Measurements from ENCODE around the gene KLHL22.
"Not testable (repeated sequence)": the region's sequence is repeated elsewhere in the genome, so short reads cannot be mapped to it uniquely, and the experiment has no call there.

The KLHL22 gene, protein sequence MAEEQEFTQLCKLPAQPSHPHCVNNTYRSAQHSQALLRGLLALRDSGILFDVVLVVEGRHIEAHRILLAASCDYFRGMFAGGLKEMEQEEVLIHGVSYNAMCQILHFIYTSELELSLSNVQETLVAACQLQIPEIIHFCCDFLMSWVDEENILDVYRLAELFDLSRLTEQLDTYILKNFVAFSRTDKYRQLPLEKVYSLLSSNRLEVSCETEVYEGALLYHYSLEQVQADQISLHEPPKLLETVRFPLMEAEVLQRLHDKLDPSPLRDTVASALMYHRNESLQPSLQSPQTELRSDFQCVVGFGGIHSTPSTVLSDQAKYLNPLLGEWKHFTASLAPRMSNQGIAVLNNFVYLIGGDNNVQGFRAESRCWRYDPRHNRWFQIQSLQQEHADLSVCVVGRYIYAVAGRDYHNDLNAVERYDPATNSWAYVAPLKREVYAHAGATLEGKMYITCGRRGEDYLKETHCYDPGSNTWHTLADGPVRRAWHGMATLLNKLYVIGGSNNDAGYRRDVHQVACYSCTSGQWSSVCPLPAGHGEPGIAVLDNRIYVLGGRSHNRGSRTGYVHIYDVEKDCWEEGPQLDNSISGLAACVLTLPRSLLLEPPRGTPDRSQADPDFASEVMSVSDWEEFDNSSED

DNA sequence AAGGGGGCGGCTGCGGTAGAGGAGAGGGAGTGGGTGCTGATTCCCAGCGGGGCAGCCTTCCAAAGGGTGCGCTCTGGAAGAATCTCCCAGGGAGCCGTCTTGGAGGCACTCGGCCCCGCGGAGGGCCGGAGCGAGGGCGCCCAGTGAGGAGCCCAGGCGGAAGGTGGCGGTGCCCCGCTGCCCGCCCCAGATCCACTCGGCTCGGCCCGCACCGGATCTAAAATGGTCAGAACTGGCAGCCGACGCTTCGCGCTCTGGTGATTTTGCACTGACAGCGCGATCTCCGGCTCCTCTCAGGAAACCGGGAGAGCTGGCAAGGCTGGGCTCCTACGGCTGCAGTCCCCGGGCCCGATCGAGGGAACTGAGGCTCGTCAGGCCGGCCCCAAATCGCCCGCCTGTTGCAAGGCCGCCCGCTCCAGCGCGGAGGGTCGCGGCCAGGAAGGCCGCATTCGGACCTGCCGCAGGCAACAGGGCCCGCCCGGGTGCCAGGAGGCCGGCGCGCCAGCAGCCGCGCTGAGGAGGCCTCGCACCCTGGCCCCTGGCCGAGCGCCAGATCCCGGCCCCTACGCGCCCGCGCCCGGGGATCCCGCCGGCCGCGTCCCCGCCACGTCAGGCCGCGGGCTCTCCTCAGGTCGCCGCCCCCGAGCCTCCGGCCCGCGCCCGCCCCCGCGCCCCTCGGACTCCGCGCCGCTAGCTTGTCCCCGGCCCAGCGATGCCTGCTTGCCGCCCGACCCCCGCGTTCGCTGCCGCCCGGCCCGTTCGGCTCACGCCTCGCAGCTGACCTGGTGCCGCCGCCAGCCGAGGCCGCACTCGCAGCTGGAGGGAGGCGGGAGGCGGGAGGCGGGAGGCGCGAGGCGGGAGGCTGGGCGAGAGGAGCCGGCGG lies at the start of gene KLHL22:
Gene KLHL22, minus strand, starts transcription at position 818 of the 883 bp plus-strand sequence. CDS start 6,584 bp downstream, outside the sequence.
- DNase-seq = peak; percentile 18

DNA sequence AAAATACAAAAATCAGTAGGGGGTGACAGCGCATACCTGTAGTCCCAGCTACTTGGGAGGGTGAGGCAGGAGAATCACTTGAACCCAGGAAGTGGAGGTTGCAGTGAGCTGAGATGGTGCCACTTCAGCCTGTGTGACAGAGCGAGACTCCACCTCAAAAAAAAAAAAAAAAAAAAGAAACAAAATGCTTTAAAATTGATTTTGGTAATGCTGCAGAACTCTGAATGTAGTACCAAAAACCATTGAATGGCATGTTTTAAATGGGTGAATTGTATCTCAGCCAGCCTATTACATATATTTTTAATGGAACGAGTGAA lies 49.7 kb upstream of the KLHL22 start:
- DNase-seq = not testable (repeated sequence)

DNA sequence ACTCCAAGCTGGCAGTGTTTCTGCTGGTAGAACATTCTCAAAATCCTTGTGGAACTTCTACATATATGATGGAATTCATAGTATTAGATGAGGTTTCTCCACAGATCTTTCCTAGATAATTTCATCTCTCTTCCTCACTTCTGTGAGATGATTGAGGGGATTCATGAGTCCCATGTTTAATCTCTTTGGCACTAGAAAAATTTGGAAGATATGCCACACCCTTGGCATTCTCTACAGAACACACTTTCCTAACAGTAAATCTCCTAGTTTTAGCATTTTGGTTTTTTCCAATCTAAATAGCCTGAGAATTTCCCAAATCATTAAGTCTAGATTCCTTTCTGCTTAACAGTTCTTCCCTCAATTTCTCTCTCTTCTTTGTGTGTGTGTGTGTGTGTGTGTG lies 47.1 kb upstream of the KLHL22 start:
- DNase-seq = no peak

DNA sequence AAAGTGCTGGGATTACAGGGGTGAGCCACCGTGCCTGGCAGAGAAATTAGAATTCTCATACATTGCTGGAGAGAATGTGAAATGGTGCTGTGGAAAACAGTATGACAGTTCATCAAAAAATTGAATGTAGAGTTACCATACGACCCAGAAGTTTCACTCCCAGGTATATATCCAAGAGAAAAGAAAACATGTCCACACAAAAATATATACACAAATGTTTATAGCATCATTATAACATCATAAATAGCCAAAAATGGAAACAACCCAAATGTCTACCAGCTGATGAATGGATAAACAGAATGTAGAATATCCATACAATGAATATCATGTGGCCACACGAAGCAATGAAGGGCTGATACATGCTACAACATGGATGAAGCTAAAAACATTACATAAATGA lies 46.5 kb upstream of the KLHL22 start:
- DNase-seq = no peak

DNA sequence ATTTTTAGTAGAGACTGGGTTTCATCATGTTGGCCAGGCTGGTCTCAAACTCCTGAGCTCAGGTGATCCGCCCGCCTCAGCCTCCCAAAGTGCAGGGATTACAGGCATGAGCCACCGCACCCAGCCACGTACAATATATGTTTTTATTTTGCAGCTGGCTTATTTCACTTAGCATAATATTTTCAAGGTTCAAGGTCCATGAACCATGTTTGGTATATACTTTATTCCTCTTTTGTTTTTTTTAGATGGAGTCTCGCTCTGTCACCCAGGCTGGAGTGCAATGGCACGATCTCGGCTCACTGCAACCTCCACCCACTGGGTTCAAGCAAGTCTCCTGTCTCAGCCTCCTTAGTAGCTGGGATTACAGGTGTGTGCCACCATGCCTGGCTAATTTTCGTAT lies 43.3 kb upstream of the KLHL22 start:
- DNase-seq = not testable (repeated sequence)

DNA sequence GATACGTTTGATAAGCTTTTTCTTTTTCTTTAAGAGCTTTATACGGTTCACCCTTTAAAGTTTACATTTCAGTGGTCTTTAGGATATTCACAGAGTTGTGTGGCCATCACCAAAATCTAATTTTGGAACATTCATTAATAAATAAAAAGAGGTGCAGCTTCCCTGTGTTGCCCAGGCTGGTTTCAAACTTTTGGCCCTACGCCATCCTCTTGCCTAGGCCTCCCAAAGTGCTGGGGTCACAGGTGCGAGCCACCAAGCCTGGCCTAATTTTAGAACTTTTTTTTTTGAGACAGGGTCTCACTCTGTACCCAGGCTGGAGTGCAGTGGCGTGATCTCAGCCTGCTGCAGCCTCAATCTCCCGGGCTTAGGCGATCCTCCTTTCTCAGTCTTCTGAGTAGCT lies 42.4 kb upstream of the KLHL22 start:
- DNase-seq = no peak

DNA sequence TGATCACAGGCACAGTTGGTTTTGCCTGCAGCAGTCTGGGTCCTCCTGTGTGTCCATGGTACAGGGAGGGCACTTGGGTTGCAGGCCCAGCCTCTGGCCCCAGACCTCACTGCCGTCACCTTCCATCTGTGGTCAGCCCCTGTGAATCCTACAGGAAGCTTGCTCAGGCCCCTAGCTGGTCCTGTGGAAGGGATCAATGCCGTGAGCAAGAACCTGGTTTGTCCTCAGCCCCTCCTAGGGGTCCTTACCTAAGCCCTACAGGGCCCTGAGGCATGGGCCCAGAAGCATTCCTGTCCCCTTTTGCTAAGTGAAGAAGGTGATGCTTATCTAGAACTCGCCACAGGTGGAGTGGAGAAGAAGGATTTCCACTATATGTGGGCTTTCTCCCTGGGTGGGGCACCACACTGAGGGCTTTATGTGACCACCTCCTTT lies 41.7 kb upstream of the KLHL22 start:
- DNase-seq = no peak

DNA sequence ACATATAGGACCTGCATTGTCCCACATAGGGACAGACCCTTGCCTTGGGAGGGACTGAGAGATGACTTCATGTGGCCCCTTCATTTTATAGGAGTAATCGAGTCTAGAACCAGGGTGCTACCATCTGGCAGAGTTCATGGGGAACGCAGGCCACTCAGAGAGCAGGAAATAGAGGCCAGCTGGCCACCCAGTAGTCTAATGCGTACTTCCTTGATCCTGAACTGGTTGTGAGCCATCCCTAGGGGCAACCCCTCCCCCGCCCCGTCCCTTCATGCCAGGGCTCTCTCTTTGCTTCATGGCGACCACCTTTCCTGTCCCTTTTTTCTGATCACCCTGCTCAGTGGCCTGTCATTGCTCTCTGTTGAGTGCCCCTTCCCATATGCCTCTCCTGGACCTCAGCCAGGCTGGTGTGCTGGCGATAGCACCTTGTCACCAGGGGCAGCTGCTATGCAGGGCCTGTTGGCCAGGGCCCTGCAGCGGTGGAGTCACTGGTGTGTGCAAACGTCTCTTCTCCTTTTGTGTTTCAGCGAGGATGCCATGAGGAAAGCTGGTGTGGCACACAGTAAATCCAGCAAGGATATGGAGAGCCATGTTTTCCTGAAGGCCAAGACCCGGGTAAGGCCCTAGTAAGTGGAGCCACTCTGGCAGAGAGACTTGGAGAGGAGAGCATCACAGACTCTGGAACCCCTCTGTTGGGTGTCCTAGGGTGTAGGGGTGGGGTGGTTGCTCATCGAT lies 41.2 kb upstream of the KLHL22 start:
- DNase-seq = no peak

DNA sequence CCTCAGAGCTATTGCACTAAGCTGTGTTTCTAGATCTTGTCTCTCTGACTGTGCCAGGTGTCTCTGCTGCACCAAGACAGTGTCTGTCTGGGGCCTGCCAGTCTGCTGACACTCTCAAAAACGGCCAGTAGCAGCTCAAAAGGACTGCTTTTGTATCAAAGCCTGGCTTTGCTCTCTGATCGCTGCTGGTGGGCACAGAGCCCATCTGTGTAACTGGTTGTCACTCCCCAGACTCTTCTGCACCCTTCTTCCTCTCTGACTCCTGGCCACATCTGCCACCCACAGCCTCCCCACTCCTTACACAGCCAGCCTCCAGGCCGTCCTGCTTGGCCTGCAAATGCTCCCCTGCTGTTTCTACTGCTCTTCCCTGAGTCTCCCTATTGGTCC lies 38.3 kb upstream of the KLHL22 start:
- DNase-seq = no peak

DNA sequence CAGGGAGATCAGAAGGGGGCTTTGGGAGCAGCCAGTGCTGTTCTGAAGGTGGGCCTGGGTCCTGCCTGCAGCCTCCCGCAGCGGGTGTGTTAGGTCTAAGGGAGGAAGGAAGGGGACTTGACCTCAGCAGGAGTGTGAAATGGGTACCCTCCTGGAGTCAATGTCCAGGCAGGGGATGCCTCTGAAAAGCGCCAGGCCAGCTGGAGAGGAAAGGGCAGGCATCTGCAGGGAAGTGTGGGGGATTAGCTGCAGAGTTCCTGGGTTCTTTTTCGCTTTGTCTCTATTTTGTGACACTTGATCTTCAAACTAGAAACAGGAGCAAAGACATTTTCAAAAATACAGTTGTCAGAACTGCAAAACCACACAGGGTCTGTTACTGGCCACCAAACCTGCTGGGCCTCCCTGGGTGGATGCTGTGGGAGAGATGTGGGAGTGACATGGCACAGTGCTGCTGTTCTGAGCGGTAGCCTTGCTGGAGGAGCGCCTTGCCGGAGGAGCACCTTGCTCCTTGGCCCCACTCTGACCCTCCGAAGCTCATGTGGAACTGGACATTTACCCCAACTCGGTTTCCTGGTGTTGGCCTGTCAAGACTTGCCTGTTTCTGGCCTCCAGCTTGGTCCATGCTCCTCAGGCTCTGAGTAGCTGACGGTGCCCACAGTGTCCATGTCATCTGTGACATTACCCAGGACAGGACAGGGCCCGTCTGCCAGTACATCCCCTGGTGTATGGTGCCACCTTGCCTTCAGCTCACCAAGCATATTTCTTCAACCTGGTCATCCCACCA lies 37.7 kb upstream of the KLHL22 start:
- DNase-seq = no peak

DNA sequence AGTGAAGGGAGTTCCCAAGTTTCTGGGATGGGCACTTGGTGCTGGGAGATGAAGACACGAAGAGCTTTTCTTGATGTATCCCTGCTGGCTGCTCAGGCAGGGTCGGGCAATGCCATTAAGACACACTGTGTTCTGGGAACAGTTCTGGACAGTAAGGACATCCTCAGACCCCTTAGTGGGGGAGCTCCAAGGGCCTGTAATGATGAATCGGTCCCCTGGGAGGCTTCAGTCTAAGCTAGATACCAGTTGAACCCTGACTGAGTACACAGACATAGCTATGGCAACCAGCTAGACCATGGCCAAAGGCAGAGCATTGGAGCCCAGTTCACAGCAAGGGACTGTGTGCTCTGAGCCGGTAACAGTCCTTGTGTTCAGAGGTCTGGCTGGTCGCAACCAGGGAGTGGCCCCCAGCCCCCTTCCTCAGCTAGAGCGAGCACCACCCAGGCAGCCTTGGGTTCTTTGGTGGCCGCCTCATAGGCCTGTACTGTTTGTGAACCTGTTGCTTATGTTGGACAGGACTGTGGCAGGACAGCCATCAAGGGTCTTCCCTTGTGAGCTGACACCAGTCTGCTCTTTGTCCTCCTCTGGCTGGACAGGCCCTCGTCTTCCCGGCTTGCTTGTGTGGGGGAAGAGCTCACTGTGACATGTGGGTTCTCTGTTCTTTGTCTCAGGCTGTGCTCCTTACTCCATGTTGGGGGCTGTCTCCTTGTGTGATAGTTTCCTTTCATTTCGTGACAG lies 36.8 kb upstream of the KLHL22 start:
- no peak for DNase-seq

DNA sequence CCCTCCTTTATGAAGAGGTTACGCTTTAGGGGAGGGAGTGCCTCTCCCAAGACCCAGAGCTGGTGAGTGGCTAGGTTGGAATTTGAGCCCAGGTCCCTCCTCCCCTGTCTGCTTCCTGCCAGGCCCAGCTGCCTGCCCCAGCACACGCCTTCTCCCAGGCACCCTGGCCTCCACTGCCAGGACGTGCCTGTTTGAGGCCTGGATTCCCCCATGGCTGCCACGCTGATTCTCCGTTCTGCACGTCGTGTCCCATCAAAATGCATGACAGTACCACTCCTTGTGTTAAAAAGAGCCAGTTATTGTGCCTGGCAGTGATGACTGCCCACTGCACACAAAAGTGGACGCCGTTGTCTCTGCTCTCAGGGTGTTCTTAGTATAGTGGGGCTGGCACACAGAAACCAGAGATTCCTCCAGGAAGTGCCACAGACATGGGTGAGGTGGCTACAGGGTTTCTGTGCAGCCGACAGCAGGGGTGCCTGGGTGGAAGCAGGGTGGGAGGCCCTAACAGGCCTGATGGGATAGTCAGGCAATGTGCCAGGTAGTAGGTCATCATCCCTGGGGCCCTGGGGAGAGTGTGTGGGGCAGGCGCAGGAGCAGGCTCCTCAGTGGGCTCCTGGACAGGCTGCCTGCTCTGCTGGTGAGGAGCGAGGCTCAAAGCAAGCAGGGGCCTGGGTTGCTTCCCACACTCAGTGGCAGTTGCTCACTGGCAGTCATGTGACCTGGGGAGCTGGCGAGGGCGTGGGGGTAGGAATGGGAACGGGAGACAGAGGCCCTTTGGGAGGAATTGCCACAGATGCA lies 36.0 kb upstream of the KLHL22 start:
- DNase-seq = no peak

DNA sequence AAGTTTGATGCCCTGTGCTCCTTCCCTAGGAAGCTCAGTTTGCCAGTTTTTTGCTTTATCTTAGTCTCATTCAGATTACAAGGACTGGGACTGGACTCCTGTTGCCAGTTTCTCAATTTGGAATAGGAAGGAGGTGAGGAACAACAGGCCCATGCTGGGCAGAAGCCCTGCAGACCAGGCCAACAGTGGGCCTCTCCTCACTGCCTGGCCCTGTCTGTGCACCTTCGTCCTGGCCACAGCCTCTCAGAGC lies 35.5 kb upstream of the KLHL22 start:
- no peak for DNase-seq

DNA sequence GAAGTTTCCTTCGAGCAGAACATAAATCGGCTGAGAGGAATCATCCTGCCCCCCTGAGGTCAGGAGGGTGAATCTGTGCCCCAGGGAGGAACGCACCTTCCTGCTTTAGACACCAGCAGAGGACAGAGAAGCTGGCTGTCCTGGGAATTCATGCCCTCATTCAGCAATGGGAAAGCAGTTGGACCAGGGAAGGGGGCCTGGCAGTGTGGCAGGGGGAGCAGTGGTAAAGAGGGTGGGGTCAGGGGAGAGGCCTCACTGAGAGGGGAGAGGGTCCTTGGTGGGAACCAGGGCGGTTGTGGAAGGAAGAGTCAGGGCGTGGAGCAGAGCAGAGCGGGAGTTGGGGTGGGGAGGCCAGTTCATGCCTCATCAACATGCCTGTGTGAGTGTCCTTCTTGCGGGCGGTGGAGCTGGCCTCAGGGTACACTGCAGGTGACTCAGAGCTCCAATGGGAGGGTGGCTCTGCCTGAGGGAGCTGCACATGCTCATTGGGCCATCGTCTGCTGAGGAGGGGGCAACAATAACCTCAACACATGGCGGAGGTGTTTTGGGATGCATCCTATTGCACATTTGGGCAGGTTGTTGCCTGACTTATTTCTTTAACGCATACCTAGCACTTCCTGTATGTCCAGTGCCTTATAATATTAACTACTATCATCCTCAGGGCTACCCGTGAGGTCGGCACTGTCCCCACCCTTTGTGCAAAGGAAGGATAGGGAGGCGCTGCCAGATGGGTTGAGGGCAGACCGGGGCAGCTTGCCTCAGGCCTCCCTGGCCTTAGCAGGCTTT lies 35.0 kb upstream of the KLHL22 start:
- no peak for DNase-seq

DNA sequence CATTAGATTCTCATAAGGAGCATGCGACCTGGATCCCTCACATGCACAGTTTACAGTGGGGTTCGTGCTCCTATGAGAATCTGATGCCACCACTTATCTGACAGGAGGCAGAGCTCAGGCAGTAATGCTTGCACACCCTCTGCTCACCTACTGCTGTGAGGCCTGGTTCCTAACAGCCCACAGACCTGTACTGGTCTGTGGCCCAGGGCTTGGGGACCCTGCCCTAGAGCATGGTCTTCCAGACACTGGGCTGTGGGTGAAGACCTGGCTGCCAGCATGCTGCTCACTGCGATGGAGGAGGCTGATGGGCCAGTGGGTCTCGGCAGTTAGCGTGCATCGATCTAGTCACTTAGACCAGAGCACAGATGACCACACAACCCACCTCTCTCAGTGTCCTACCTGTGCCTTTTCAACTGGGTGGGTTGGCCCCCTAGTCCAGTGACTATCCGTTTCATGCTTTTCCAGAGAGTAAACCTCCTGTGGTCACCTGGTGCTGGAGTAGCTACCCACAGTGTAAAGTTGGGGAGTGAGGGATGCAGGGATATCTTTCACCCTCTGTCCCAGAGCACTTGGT lies 32.9 kb upstream of the KLHL22 start:
- no peak for DNase-seq

DNA sequence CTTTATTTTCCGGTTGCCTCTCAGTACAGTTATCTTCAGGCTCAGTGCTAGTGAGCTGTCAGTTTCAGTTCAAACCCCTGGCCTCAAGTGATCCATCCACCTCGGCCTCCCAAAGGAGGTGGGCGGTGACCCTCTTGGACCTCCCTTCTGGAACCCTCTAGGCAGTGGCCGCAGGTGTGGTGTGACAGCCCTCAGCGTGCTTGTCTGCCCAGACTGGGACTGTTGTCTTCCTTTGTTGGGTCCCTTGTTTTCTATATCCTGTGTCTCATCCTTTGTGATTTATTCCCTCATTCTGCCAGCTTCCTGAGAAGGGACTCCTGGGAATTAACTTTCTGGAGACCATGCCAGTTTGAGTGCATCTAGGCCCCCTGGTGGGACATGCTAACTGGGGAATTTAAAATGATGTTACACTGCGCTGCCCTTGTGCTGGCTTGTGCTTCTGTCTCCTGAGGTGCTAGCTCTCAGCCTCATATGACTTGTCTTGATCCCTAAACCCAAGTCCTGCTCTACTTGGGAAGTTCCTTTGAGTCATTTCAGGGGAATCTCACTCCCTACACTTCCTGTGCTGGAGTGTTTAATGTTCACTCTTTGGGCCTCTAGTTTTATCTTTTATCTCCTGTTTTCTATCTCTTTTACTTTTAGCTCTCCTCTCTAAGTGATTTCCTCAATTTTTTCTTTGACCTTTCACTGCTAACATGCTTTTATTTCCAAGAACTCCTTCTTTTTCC lies 31.2 kb upstream of the KLHL22 start:
- no peak for DNase-seq

DNA sequence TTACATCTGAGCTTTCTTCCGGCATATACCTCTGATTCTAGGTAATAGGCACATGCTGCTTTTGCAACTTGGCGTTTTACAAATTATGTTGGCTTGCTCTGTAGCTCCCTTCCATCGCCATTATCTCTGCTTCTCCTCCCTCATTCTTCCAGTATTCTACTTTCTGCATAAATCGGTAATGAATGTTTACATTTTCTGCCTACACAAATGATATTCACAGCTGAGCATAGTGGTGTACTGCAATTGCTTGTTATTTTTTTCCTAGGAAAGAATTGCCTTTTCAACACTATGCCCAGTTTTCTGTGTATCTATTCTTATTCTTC lies 30.7 kb upstream of the KLHL22 start:
- no peak for DNase-seq

DNA sequence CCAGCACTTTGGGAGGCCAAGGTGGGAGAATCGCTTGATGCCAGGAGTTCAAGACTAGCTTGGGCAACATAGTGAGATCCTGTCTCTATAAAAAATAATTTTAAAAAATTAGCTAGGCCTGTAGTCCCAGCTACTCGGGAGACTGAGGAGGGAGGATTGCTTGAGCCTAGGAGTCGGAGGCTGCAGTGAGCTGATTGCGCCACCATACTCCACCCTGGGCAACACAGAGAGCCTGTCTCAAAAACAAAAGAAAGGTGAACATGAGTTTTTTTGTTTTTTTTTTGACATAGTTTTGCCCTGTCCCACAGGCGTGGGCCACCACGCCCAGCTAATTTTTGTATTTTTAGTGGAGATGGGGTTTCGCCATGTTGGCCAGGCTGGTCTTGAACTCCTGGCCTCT lies 29.5 kb upstream of the KLHL22 start:
- no peak for DNase-seq

DNA sequence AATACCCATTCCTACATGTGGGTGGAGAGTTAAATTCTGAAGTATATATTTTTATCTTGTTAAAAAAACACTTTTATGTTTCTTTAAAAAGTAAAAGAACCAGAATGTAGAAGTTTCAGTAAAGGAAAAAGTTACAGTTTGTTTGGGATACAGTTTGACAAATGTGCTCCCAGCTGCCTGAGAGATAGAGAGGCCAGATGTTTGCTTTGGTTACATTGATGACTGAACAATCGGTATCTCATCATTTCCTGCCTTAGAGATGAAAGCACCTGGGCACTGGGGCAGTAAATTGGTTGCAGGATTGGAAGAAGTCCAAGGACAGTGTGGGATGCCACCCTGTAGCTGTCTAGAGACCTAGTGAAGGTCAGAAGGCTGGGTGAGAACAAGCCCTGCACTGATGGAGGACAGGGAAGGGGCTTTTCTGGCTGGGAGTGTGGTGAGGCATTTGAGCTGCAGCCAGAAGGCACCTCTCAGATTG lies 28.4 kb upstream of the KLHL22 start:
- peak; percentile 11 for DNase-seq
